Uterus (tissue), 4 donors: Measurements from ENCODE around the gene PIAS1. TPM values are rescaled to one million over a fixed set of nuclear protein-coding genes. Genes with fewer than 3 reads are reported as not detected.

ENCODE experiments used
- DNase-seq, 2 donors: peaks; one replicate each; pipeline ENCODE4 v3.0.0-alpha.2; 2019 to 2020
- H3K27ac ChIP-seq, 2 donors: fragments of 200-600 bp; sonication (generic); 1 replicate in 1 of 2; 2 replicates in 1 of 2; pipeline ENCODE4 v1.5.1; 2016 to 2018
- H3K27me3 ChIP-seq, 2 donors: fragments of 200-600 bp; sonication (generic); one replicate each; pipeline ENCODE4 v1.5.1; 2018 to 2019; ENCODE audit warnings: control low read depth in 1 of 2
- H3K36me3 ChIP-seq, 2 donors: fragments of 200-600 bp; sonication (generic); one replicate each; pipeline ENCODE4 v1.5.1; 2019; ENCODE audit warnings: control low read depth in 1 of 2
- H3K4me1 ChIP-seq, 2 donors: fragments of 200-600 bp; sonication (generic); one replicate each; pipeline ENCODE4 v1.5.1; 2018 to 2019; ENCODE audit warnings: control low read depth in 1 of 2
- H3K4me3 ChIP-seq, 2 donors: fragments of 200-600 bp; sonication (generic); 1 replicate in 1 of 2; 2 replicates in 1 of 2; pipeline ENCODE4 v1.5.1; 2018 to 2019; ENCODE audit warnings: mild to moderate bottlenecking in 1 of 2
- H3K9me3 ChIP-seq, 2 donors: fragments of 200-600 bp; sonication (generic); one replicate each; pipeline ENCODE4 v1.5.1; 2019; ENCODE audit warnings: control low read depth in 1 of 2
- POLR2A ChIP-seq, 2 donors: fragments of 450-650 bp; IDR thresholded peaks; one replicate each; pipeline ENCODE4 v1.6.1; 2016; ENCODE audit warnings: antibody characterized with exemption in 2 of 2, mild to moderate bottlenecking in 1 of 2, moderate library complexity in 1 of 2
- intact Hi-C: fragments of 100-400 bp; cut with DNase I; formaldehyde crosslinking; loops from one replicate; pipeline ENCODE4 v1.15.1; 2023; ENCODE audit warnings: low total_unique reads
- total RNA-seq, 4 donors: library from RNA; depleted of rRNA in 3 of 4; stranded (reverse); fragments of >200 nt in 3 of 4; gene quantifications; one replicate each; pipeline versions ENCODE4 v1.1.0 to v1.2.4, GENCODE V29; 2014 to 2023
- TF ChIP-seq, protein P1 (sequence below), 4 experiments: fragments of 200-600 bp in 2 of 4; fragments of 450-650 bp in 2 of 4; sonication (generic) in 2 of 4; IDR thresholded peaks; one replicate each; pipeline ENCODE4 v1.5.1; 2016 to 2019; ENCODE audit warnings: antibody characterized with exemption in 4 of 4, mild to moderate bottlenecking in 2 of 4, moderate library complexity in 1 of 4
- donor health status: DM: yes; HTN: yes; CAD: no.

Gene PIAS1
- total RNA-seq, 4 donors from 2014 or later: 19.1 to 171 (median 95.9) TPM

DNA sequence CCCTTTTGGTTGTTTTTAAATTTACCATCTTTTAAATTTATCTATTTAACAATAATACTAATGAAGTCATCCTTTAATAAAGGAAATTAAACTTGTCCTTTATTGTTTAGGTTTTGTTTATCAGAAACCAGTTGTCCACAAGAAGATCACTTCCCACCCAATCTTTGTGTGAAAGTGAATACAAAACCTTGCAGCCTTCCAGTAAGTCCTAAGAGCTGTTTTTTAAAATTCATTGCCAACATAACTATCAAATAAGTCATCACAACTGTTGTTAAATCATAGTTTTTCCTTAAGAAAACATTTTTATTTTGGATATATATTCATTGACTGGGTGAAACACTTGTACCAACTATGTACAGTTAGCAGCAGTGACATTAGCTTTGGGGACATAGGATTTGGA is 91.6 kb downstream of the PIAS1 start:
- no peaks in the 10 kb centered on the region for H3K4me1 ChIP-seq
- H3K4me3 ChIP-seq: no peak overlapping the region
- no peaks in the 10 kb centered on the region for H3K9me3 ChIP-seq
- no peaks in the 10 kb centered on the region for H3K27me3 ChIP-seq
- TF ChIP-seq, protein P1, sequence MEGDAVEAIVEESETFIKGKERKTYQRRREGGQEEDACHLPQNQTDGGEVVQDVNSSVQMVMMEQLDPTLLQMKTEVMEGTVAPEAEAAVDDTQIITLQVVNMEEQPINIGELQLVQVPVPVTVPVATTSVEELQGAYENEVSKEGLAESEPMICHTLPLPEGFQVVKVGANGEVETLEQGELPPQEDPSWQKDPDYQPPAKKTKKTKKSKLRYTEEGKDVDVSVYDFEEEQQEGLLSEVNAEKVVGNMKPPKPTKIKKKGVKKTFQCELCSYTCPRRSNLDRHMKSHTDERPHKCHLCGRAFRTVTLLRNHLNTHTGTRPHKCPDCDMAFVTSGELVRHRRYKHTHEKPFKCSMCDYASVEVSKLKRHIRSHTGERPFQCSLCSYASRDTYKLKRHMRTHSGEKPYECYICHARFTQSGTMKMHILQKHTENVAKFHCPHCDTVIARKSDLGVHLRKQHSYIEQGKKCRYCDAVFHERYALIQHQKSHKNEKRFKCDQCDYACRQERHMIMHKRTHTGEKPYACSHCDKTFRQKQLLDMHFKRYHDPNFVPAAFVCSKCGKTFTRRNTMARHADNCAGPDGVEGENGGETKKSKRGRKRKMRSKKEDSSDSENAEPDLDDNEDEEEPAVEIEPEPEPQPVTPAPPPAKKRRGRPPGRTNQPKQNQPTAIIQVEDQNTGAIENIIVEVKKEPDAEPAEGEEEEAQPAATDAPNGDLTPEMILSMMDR (IDR thresholded peaks at IDR 0.05): no peak
- TF ChIP-seq POLR2A (IDR thresholded peaks at IDR 0.05): no peak
- no peak for DNase-seq
- H3K36me3 ChIP-seq: no peaks in the 10 kb centered on the region
- H3K27ac ChIP-seq: no peak overlapping the region
- intact Hi-C loops: no loop called here

DNA sequence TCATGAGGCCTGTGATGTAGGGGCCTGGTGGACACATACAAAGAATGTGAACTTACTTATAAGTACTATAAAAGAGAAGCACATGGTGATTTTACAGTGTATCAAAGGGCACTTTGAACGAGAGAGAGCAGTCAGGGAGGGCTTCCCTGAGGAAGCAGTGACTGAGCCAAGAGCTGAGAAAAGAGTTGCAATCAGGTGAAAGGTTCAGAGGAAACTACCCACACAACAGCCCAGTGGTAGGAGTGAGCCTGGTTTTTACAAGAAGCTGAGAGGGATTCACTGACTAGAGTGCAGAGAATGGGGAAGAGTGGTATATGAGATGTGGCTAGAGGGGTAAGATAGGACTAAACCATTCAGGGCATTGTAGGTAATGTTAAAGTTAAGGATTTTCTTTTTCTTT is 93.9 kb downstream of the PIAS1 start:
- DNase-seq: no peak
- no peak for TF ChIP-seq POLR2A (IDR thresholded peaks at IDR 0.05)
- TF ChIP-seq, protein P1 (IDR thresholded peaks at IDR 0.05): no peak
- no peak overlapping the region for H3K27ac ChIP-seq
- intact Hi-C loops: no loop called here
- H3K9me3 ChIP-seq: no peaks in the 10 kb centered on the region
- no peaks in the 10 kb centered on the region for H3K4me1 ChIP-seq
- no peak overlapping the region for H3K4me3 ChIP-seq
- H3K36me3 ChIP-seq: no peaks in the 10 kb centered on the region
- H3K27me3 ChIP-seq: no peaks in the 10 kb centered on the region

DNA sequence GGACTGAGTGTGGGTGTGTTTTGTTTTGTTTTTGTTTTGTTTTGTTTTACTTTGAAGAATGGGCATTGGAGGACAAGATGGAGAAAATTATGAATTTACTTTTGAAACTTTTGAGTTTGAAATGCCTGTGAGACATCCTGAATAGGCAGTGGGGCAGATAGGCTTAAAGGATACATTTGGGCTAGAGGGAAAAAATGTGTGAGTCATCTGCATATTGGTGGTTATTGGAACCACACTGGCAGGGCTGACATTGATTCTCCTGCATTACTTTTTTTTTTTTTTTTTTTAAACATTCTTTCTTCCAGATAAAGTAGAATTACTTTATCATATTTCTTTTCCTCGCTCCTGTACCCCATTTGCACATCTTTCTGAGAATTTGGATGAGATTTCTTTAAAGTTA is 94.9 kb downstream of the PIAS1 start:
- DNase-seq: no peak
- TF ChIP-seq, protein P1 (IDR thresholded peaks at IDR 0.05): no peak
- TF ChIP-seq POLR2A (IDR thresholded peaks at IDR 0.05): no peak
- Histone ChIP-seq H3K4me3 (no peak overlapping the region), H3K9me3 (no peaks in the 10 kb centered on the region), H3K27ac (no peak overlapping the region), H3K36me3 (no peaks in the 10 kb centered on the region), H3K27me3 (no peaks in the 10 kb centered on the region), H3K4me1 (no peaks in the 10 kb centered on the region)
- intact Hi-C loops: no loop called here

DNA sequence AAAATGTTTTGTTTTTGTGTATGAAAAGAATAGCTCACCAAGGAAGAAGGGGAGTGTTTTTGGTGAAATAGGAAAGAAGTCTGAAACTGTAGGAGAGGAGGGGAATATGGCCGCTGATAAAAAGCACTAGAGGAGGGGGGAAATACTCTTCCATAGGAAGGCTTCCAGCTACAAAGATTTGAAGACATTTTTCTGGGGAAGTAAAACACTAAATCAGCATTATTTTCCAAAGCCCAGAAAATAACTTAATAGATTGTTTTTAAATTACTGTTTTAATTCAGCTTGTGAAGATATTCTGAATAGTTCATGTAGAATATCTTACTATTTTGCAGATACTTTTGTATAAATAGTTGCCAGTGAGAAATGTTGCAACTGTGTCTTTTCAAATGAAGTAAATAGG is 96.1 kb downstream of the PIAS1 start:
- Histone ChIP-seq H3K4me3 (no peak overlapping the region), H3K27me3 (no peaks in the 10 kb centered on the region), H3K9me3 (no peaks in the 10 kb centered on the region), H3K36me3 (no peaks in the 10 kb centered on the region), H3K4me1 (no peaks in the 10 kb centered on the region), H3K27ac (no peak overlapping the region)
- TF ChIP-seq POLR2A (IDR thresholded peaks at IDR 0.05): no peak
- TF ChIP-seq, protein P1 (IDR thresholded peaks at IDR 0.05): no peak
- intact Hi-C loops: no loop called here
- DNase-seq: no peak

DNA sequence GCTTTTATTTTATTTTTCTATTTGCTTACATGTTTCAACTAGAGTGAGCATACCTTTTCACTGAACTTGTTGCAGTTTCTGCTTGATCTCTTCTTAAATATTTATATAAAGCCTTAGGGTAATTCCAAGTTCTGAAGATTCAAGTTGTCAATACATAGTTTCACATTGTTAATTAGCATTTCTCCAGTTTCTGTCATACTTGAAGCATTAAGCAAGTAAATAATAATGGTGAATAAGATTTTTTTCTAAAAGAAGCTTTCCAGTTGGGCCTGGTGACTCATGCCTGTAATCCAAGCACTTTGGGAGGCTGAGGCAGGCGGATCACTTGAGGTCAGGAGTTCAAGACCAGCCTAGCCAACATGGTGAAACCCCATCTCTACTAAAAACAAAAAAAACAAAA is 97.2 kb downstream of the PIAS1 start:
- Histone ChIP-seq H3K36me3 (no peaks in the 10 kb centered on the region), H3K4me3 (no peak overlapping the region), H3K27me3 (no peaks in the 10 kb centered on the region), H3K4me1 (no peaks in the 10 kb centered on the region), H3K27ac (no peak overlapping the region), H3K9me3 (no peaks in the 10 kb centered on the region)
- TF ChIP-seq POLR2A (IDR thresholded peaks at IDR 0.05): no peak
- TF ChIP-seq, protein P1 (IDR thresholded peaks at IDR 0.05): no peak
- intact Hi-C loops: no loop called here
- DNase-seq: no peak
